HepG2 (cell line): ENCODE data around the gene UQCR10. TPM values are rescaled to one million over a fixed set of nuclear protein-coding genes. Genes with fewer than 3 reads are reported as not detected.

Experiments
- ASH2L ChIP-seq: fragments of 300-600, 200-600 bp; sonication (generic); IDR thresholded peaks from 2 replicates; pipeline ENCODE4 v1.7.0; 2017; ENCODE audit warnings: low read depth, mild to moderate bottlenecking, moderate library complexity, mixed read lengths, low read length; ENCODE audit not compliant: insufficient read length
- HNF4A ChIP-seq: sonication (generic); formaldehyde crosslinking; IDR thresholded peaks from 2 replicates; pipeline ENCODE4 v1.4.0; 2020; ENCODE audit warnings: missing genetic modification reagents
- MXD4 ChIP-seq: IDR thresholded peaks from 2 replicates; pipeline ENCODE4 v1.6.1; 2016; ENCODE audit warnings: mild to moderate bottlenecking, missing biosample characterization, missing genetic modification reagents
- POLR2AphosphoS5 ChIP-seq: IDR thresholded peaks from 2 replicates; pipeline ENCODE4 v1.6.1; 2012; ENCODE audit warnings: low read depth, low read length
- RFX5 ChIP-seq: IDR thresholded peaks from 2 replicates; pipeline ENCODE4 v1.6.1; 2011; ENCODE audit warnings: low read depth, low read length, improper control_type of control experiment
- ZBTB20 ChIP-seq: sonication (generic); formaldehyde crosslinking; IDR thresholded peaks from 2 replicates; pipeline ENCODE4 v1.8.1; 2023; ENCODE audit warnings: missing genetic modification reagents, low read depth, mild to moderate bottlenecking, borderline replicate concordance
- ZFP91 ChIP-seq: sonication (generic); formaldehyde crosslinking; IDR thresholded peaks from 2 replicates; pipeline ENCODE4 v1.9.0; 2022; ENCODE audit warnings: missing genetic modification reagents, mild to moderate bottlenecking, borderline replicate concordance
- ZNF484 ChIP-seq: sonication (generic); formaldehyde crosslinking; IDR thresholded peaks from 2 replicates; pipeline ENCODE4 v1.5.1; 2020; ENCODE audit warnings: mild to moderate bottlenecking, low read depth, missing genetic modification reagents, borderline replicate concordance
- ZNF629 ChIP-seq: sonication (generic); formaldehyde crosslinking; conservative IDR thresholded peaks from 2 replicates; pipeline ENCODE4 v1.5.0; 2020; ENCODE audit warnings: missing genetic modification reagents
- ZNF768 ChIP-seq: sonication (generic); formaldehyde crosslinking; IDR thresholded peaks from 2 replicates; pipeline ENCODE4 v1.4.0; 2020; ENCODE audit warnings: missing genetic modification reagents
- ZSCAN22 ChIP-seq: sonication (generic); formaldehyde crosslinking; IDR thresholded peaks from 2 replicates; pipeline ENCODE4 v1.4.0; 2020; ENCODE audit warnings: mild to moderate bottlenecking, missing genetic modification reagents
- ZSCAN5A ChIP-seq: sonication (generic); formaldehyde crosslinking; IDR thresholded peaks from 2 replicates; pipeline ENCODE4 v1.8.0; 2022; ENCODE audit warnings: mild to moderate bottlenecking, missing genetic modification reagents, borderline replicate concordance
- polyA plus RNA-seq, 8 experiments: library from polyadenylated mRNA; depleted of rRNA in 3 of 8; stranded (reverse) in 7 of 8; unstranded in 1 of 8; fragments of >200 nt; fragmentation: Illumina TruSeq in 4 of 8; extraction: Trizol in 4 of 8; gene quantifications; 2 replicates each; pipeline versions ENCODE4 v1.2.1 to v1.2.3, GENCODE V29; 2011 to 2016; ENCODE audit warnings: low read depth in 4 of 8, missing spikeins in 1 of 8, mixed read lengths in 1 of 8; ENCODE audit not compliant: insufficient read depth in 1 of 8
- total RNA-seq, 5 experiments: library from RNA; depleted of rRNA; stranded (reverse); fragments of >200 nt; fragmentation: Illumina TruSeq; extraction: Trizol; gene quantifications; 2 replicates each; pipeline ENCODE4 v1.2.3, GENCODE V29; 2016; ENCODE audit warnings: low read depth in 1 of 5
- TF ChIP-seq, protein P1 (sequence below): sonication (generic); formaldehyde crosslinking; IDR thresholded peaks from 2 replicates; pipeline ENCODE4 v1.8.0; 2022; ENCODE audit warnings: mild to moderate bottlenecking, missing genetic modification reagents; ENCODE audit not compliant: insufficient replicate concordance
- TF ChIP-seq, protein P2 (sequence below): sonication (generic); formaldehyde crosslinking; IDR thresholded peaks from 2 replicates; pipeline ENCODE4 v1.5.1; 2020; ENCODE audit warnings: mild to moderate bottlenecking, missing genetic modification reagents, borderline replicate concordance
- TF ChIP-seq, protein P3 (sequence below): conservative IDR thresholded peaks from 2 replicates; pipeline ENCODE4 v1.6.1; 2018; ENCODE audit warnings: missing genetic modification reagents

UQCR10 gene
- total and polyA plus RNA-seq, 2 of the 13 experiments (the other 11 are each of a cell fraction or from before 2014, with no cell fraction given) = 225 to 232 TPM

DNA sequence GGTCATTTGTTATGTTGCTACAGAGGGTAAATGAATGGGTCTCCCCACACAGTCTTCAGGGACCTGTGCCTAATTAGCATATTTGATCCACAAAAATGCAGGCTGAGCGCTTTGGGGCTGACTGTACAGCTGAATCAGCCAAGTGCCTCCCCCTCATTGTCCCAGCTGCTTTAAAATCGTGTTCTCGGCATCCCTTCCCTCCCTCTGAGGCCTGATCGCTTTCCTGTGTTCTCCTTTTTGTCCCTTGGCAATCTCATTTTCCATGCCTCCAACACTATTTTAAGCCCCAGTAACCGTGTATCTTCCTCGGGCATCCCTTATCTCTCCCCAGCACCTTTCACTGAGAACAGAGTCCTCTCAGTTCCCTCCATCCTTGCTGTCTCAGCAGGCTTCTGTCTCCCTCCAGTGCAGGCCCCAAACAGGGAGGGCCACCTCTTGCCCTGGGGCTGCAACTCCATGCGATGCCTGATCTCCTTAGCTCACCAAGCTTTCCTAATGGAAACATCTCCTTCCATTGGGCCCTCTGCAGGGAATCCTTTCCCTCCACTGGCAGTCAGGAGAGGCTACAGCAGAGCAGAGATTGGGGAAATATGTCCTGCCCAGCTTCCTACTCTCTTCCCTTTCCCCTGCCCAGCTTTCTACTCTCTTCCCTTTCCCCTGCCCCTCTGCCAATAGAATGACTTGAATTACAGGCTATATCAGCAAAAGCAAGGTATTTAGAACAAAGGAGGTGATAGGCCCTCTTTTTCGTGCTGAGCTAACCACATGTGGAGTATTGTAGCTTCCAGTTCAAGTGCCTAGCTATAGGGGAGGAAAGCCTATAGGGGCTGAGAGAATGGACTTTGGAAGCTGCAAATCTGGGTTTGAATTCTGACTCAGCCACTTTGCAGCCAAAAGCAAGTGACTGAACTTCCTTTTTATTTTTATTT, 13.8 kb downstream of the UQCR10 start (continued):
- TF ChIP-seq ZSCAN5A (CRISPR knock-in tag) (no peak), ZNF484 (CRISPR knock-in tag) (no peak), ASH2L (no peak), ZBTB20 (peak; percentile 92; the same call in 1 of the 2 replicates), ZSCAN22 (CRISPR knock-in tag) (no peak), ZFP91 (CRISPR knock-in tag) (0 out of 2 replicates have a peak, but pooled peaks have one; percentile 17), HNF4A (CRISPR knock-in tag) (peak; percentile 9; the same call in 1 of the 2 replicates), ZNF629 (no peak), RFX5 (no peak), ZNF768 (CRISPR knock-in tag) (no peak), POLR2AphosphoS5 (no peak), MXD4 (CRISPR knock-in tag) (no peak)
- TF ChIP-seq, protein P1, sequence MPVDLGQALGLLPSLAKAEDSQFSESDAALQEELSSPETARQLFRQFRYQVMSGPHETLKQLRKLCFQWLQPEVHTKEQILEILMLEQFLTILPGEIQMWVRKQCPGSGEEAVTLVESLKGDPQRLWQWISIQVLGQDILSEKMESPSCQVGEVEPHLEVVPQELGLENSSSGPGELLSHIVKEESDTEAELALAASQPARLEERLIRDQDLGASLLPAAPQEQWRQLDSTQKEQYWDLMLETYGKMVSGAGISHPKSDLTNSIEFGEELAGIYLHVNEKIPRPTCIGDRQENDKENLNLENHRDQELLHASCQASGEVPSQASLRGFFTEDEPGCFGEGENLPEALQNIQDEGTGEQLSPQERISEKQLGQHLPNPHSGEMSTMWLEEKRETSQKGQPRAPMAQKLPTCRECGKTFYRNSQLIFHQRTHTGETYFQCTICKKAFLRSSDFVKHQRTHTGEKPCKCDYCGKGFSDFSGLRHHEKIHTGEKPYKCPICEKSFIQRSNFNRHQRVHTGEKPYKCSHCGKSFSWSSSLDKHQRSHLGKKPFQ = no peak
- TF ChIP-seq, protein P2, sequence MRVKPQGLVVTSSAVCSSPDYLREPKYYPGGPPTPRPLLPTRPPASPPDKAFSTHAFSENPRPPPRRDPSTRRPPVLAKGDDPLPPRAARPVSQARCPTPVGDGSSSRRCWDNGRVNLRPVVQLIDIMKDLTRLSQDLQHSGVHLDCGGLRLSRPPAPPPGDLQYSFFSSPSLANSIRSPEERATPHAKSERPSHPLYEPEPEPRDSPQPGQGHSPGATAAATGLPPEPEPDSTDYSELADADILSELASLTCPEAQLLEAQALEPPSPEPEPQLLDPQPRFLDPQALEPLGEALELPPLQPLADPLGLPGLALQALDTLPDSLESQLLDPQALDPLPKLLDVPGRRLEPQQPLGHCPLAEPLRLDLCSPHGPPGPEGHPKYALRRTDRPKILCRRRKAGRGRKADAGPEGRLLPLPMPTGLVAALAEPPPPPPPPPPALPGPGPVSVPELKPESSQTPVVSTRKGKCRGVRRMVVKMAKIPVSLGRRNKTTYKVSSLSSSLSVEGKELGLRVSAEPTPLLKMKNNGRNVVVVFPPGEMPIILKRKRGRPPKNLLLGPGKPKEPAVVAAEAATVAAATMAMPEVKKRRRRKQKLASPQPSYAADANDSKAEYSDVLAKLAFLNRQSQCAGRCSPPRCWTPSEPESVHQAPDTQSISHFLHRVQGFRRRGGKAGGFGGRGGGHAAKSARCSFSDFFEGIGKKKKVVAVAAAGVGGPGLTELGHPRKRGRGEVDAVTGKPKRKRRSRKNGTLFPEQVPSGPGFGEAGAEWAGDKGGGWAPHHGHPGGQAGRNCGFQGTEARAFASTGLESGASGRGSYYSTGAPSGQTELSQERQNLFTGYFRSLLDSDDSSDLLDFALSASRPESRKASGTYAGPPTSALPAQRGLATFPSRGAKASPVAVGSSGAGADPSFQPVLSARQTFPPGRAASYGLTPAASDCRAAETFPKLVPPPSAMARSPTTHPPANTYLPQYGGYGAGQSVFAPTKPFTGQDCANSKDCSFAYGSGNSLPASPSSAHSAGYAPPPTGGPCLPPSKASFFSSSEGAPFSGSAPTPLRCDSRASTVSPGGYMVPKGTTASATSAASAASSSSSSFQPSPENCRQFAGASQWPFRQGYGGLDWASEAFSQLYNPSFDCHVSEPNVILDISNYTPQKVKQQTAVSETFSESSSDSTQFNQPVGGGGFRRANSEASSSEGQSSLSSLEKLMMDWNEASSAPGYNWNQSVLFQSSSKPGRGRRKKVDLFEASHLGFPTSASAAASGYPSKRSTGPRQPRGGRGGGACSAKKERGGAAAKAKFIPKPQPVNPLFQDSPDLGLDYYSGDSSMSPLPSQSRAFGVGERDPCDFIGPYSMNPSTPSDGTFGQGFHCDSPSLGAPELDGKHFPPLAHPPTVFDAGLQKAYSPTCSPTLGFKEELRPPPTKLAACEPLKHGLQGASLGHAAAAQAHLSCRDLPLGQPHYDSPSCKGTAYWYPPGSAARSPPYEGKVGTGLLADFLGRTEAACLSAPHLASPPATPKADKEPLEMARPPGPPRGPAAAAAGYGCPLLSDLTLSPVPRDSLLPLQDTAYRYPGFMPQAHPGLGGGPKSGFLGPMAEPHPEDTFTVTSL (CRISPR knock-in tag) = no peak
- TF ChIP-seq, protein P3, sequence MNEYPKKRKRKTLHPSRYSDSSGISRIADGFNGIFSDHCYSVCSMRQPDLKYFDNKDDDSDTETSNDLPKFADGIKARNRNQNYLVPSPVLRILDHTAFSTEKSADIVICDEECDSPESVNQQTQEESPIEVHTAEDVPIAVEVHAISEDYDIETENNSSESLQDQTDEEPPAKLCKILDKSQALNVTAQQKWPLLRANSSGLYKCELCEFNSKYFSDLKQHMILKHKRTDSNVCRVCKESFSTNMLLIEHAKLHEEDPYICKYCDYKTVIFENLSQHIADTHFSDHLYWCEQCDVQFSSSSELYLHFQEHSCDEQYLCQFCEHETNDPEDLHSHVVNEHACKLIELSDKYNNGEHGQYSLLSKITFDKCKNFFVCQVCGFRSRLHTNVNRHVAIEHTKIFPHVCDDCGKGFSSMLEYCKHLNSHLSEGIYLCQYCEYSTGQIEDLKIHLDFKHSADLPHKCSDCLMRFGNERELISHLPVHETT (CRISPR knock-in tag) = no peak
